Epithelial cell of esophagus (primary cell): Measurements from ENCODE around the gene CHMP1A.

ENCODE experiments used
- DNase-seq: peaks from one replicate; pipeline ENCODE4 v3.0.0; 2010; ENCODE audit warnings: low read depth
- H3K4me3 ChIP-seq: 2 replicates; pipeline ENCODE4 v1.5.1; 2011; ENCODE audit warnings: mild to moderate bottlenecking, low read length, control low read depth
- TF ChIP-seq, protein P1 (sequence below): IDR thresholded peaks from 2 replicates; pipeline ENCODE4 v1.5.1; 2011; ENCODE audit warnings: low read depth, mild to moderate bottlenecking, low read length, control low read depth, inconsistent platforms; ENCODE audit not compliant: insufficient read depth; ENCODE audit errors: missing control alignments

CHMP1A gene

DNA sequence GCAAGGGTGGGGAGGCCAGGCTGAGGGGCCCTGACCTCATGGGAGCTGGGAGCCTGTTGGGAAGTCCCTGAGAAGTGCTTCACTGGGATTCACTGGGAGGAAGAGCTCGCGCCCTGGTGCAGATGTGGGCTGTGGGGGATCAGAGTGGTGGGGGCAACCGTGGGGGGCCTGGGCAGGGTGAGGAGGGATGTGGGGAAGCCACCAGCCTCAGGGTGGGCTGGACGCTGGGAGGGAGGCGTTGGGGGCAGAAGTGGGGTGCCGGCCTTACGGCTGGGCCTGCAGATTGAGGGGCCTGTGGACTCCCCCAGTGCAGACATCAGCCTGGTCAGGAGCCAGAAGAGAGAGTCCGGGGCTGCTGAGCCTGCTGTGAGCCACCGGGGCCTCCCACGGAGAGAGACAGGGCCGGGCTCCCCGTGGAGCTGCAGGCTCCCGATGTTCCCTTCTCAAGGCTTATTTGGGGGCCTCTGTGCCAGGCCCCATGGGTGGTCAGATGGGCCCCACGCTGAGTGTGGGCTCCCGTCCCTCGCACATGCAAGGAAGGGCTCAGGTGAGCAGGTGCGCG, 36.3 kb downstream of the CHMP1A start:
- TF ChIP-seq, protein P1, sequence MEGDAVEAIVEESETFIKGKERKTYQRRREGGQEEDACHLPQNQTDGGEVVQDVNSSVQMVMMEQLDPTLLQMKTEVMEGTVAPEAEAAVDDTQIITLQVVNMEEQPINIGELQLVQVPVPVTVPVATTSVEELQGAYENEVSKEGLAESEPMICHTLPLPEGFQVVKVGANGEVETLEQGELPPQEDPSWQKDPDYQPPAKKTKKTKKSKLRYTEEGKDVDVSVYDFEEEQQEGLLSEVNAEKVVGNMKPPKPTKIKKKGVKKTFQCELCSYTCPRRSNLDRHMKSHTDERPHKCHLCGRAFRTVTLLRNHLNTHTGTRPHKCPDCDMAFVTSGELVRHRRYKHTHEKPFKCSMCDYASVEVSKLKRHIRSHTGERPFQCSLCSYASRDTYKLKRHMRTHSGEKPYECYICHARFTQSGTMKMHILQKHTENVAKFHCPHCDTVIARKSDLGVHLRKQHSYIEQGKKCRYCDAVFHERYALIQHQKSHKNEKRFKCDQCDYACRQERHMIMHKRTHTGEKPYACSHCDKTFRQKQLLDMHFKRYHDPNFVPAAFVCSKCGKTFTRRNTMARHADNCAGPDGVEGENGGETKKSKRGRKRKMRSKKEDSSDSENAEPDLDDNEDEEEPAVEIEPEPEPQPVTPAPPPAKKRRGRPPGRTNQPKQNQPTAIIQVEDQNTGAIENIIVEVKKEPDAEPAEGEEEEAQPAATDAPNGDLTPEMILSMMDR: no peak
- no peak overlapping the region for H3K4me3 ChIP-seq
- no peak for DNase-seq

DNA sequence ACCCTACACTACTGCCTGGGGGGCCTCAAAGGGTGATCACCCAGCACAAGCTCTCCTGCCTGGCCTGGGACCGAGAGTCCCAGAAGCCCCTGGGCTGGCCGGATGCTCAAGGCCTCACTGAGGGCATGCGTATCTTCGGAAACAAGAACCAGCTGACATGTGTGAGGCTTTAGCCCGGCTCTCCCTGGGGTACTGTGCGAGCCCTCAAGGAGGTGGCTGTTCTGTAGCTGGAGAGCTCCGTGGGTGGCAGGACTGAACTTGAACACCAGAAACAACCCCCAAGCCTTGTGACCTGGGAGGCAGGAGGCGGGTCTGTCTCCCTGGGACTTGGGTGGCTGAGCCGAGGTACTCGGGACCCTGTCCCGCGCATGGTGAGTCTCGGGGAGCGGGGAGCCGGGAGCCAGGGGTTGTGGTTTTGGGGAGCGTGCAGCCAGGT, 37.1 kb downstream of the CHMP1A start:
- TF ChIP-seq, protein P1: no peak
- no peak for DNase-seq
- H3K4me3 ChIP-seq: no peak overlapping the region

DNA sequence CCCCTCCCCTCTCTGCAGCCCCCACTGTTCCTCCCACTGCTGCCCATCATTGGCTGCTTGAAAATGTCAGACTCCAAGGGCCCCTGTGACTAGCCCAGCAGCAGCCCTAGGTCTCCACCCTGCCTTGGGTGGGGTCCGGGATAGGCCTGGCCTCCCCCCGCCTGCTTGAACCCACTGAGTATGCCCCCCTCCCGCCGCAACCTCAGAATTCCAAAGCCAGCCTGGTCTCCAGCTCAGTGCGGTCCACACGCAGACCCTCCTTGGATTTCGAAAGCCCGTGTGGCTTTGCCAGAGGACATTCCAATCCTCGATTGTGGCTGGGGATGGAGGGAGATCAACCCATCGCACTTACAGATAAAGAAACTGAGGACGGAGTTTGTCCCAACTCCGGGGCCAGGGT, 37.7 kb downstream of the CHMP1A start:
- no peak overlapping the region for H3K4me3 ChIP-seq
- DNase-seq: no peak
- TF ChIP-seq, protein P1: no peak

DNA sequence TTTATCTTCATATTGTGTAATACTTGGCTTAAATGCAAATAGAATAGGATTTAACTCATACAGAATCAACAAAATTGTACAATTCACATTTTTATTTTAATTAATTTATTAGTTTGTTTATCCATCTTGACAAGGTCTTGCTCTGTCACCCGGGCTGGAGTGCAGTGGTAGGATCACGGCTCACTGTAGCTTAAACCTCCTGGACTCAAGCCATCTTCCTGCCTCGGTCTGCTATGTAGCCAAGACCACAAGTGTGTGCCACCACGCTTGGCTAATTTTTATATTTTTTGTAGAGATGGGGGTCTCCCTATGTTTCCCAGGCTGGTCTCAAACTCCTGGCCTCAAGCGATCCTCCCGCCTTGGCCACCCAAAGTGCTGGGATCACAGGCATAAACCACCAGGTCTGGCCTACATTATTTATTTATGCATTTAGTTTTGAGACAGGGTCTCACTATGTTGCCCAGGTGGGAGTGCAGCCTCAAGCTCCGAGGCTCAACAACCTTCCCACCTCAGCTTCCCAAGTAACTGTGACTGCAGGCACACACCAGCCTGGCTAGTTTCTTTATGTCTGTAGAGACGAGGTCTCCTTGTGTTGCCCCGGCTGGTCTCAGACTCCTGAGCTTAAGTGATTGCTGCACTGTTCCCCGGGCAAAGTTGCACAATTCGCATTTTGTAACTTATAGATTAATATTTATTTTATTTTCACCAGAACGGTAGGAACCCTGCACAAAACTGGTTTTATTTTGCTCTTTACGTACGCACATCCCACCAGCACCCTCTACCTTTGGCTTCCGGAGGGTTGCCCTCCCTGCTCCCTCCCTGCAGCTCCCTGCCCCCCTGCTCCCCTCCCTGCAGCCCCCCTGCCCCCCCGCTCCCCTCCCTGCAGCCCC, 39.2 kb downstream of the CHMP1A start:
- no peak for DNase-seq
- no peak overlapping the region for H3K4me3 ChIP-seq
- TF ChIP-seq, protein P1: no peak

DNA sequence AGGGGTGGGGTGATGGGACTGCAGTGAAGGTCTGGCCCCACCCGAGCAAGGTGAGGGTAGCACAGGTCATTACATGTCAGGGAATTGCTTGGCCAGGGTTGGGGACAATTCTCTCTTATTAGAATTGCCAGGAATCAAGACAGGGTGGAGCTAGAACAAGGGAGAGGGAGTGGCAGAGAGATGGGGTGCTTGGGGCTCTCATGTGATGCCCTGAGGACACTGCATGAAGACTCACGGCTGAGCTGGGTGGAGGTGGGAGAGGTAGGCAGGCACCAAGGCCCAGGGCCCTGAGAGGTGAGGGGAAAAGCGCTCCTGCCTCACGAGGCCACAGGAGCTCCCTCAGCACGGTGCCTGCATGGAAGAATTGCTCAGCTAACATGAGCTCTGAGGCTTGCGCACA, 40.5 kb downstream of the CHMP1A start:
- TF ChIP-seq, protein P1: no peak
- no peak overlapping the region for H3K4me3 ChIP-seq
- no peak for DNase-seq

DNA sequence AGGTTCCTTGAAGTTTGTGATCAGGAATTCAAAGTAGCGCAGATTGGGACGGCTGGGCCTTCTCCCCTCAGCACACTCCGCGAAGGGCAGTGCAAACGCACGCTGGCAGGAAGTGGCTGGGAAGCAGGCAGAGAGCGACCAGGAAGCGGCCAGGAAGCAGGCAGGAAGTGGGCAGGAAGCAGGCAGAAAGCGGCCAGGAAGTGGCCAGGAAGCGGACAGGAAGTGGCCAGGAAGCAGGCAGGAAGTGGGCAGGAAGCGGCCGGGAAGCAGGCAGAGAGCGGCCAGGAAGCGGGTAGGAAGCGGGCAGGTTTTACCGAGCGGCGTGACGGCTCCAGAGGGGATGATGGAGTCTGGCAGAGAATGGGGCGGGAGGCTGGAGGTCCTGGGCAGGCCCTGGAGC, 40.9 kb downstream of the CHMP1A start:
- H3K4me3 ChIP-seq: no peak overlapping the region
- no peak for DNase-seq
- TF ChIP-seq, protein P1: no peak

DNA sequence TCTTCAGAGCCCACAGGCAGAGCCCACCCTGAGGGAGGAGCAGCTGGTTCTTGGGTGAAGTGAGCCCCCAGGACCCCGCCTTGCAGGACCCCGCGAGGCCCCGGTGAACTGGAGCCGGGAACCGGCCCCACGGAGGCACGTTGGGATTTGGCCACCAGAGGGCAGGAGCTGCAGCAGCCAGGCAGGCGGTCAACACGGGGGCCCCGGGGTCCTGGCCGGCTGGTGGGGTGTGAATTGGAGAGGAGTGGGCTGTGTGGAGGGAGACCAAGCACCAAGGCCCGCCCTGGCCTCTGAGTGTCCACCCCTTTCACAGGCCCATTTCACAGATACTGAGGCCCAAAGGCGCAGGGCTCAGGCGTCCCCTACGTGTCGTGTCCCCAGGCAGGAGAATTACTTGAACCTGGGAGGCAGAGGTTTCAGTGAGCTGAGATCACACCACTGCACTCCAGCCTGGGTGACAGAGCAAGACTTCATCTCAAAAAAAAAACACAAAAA, 41.9 kb downstream of the CHMP1A start:
- no peak for DNase-seq
- TF ChIP-seq, protein P1: peak; percentile 64
- H3K4me3 ChIP-seq: no peak overlapping the region
